GM12873 (cell line): ENCODE measurements around the gene PRAF2.

Experiments
- TF ChIP-seq, protein P1 (sequence below): IDR thresholded peaks from 2 replicates; pipeline ENCODE4 v1.5.1; 2012; ENCODE audit warnings: low read depth, mild to moderate bottlenecking, moderate library complexity, low read length, control low read depth; ENCODE audit not compliant: insufficient read depth; ENCODE audit errors: missing control alignments

The PRAF2 gene

DNA sequence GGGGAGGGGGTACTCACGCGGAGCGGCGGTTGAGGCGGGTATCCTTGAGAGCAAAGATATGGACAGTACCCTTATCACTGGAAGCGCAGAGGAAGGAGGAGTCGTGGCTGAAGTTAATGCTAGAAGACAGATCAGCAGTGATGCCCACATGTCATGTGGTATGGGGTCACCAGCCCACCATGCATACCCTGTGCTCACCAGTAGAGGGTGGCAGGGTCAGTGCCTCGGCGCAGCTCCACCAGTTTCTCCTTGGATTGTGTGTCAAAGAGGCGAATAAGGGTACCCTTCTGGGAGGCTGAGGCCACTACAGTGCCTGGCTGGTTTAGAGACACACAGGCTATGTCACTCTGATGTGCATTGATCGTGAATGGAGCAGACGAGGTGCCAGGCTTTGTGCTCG lies 1.5 kb upstream of the PRAF2 start:
- TF ChIP-seq, protein P1, sequence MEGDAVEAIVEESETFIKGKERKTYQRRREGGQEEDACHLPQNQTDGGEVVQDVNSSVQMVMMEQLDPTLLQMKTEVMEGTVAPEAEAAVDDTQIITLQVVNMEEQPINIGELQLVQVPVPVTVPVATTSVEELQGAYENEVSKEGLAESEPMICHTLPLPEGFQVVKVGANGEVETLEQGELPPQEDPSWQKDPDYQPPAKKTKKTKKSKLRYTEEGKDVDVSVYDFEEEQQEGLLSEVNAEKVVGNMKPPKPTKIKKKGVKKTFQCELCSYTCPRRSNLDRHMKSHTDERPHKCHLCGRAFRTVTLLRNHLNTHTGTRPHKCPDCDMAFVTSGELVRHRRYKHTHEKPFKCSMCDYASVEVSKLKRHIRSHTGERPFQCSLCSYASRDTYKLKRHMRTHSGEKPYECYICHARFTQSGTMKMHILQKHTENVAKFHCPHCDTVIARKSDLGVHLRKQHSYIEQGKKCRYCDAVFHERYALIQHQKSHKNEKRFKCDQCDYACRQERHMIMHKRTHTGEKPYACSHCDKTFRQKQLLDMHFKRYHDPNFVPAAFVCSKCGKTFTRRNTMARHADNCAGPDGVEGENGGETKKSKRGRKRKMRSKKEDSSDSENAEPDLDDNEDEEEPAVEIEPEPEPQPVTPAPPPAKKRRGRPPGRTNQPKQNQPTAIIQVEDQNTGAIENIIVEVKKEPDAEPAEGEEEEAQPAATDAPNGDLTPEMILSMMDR, result no peak

DNA sequence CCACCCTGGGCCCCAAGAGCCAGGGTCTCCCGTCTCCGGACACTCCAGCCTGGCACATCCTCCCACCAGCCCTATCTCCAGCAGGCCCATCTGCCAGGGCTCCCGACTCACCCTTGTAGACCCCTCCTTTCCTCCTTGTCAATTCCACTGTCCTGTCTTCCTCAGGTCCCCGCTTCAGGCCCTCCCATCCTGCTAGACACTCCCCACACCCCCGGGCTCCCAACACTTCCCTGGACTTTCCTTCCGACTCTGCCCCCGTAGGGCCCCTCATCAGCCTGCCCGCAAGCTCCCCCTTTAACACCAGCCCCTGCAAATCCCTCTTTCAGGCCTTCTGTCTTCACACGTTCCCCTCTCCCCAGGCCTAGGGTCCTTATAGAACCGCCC lies 1.1 kb downstream of the PRAF2 start:
- TF ChIP-seq, protein P1, result no peak

GRCh38 chrX:49071877-49072711 lies 1.7 kb downstream of the PRAF2 start:
- TF ChIP-seq, protein P1, result no peak

DNA sequence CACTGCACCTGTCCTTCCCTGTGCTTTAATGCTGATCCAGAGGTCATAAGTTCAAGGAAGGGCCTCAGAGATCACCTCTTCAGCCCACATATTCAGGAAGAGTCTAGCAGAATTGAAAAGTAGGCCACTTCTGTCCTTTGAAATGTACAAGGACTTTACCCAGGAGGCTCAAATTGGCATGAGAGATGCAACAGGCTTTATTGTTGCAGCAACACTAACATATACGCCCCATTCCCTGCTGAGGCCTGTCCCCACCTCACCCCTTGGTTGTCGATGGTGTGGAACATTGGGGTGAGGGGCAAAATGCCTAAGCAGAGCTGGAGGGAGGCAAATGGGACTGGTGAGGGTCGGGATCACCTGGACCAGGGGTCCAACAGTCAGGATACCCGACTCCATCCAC lies 2.8 kb downstream of the PRAF2 start:
- TF ChIP-seq, protein P1, result no peak

DNA sequence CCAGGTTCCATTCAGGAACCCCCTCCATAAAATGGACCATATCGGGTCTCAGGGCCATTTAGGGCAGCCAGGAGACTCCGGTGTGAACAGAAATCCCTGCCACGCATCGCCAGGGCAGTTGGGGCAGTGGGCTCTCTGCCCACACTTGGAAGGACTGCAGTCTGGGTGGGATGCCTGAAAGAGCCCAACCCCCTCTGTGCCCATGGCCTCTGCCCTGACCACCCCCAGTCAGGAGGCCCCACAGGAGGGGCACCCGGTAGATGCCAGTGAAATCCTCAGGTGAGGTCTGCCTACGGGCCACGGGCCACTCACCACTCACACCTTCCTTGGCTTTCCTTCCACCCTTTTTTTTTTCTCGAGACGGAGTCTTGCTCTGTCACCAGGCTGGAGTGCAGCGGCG lies 4.8 kb downstream of the PRAF2 start:
- TF ChIP-seq, protein P1, result no peak

DNA sequence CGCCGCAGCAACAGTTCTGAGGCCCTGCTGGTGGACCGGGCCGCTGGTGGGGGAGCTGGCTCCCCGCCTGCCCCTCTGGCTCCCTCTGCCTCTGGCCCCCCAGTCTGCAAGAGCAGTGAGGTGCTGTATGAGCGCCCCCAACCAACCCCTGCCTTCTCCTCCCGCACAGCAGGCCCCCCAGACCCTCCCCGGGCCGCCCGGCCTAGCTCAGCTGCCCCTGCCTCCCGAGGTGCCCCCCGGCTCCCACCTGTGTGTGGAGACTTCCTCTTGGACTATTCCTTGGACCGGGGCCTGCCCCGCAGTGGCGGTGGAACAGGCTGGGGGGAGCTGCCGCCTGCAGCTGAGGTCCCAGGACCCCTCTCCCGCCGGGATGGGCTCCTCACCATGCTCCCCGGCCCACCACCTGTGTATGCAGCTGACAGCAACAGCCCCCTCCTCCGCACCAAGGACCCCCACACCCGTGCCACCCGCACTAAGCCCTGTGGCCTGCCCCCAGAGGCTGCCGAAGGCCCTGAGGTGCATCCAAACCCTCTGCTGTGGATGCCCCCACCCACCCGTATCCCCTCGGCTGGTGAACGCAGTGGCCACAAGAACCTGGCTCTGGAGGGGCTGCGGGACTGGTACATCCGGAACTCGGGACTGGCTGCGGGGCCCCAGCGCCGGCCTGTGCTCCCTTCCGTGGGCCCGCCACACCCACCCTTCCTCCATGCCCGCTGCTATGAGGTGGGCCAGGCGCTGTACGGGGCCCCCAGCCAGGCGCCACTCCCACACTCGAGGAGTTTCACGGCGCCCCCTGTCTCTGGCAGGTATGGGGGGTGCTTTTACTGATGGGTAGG lies 6.3 kb downstream of the PRAF2 start:
- TF ChIP-seq, protein P1, result no peak

GRCh38 chrX:49066690-49067089 lies 7.1 kb downstream of the PRAF2 start:
- TF ChIP-seq, protein P1, result no peak
